NCI-H187 treated with DMSO at 0.1 percent for 48 hours (cell line): ENCODE data around the gene SLC38A1.
"Not testable (repeated sequence)": the region's sequence is repeated elsewhere in the genome, so short reads cannot be mapped to it uniquely, and the experiment has no call there.

ENCODE experiments used
- DNase-seq: peaks from one replicate; lab custom pipeline; 2025; lab: John Stamatoyannopoulos, UW

SLC38A1 gene

GRCh38 chr12:46206471-46206870 is 62.4 kb downstream of the SLC38A1 start:
- no peak for DNase-seq

- no peak for DNase-seq
Measured at GRCh38 chr12:46205294-46205693, 63.5 kb downstream of the SLC38A1 start.

- DNase-seq = no peak
Measured at GRCh38 chr12:46201284-46201789, 67.5 kb downstream of the SLC38A1 start.

- DNase-seq = no peak
Measured at GRCh38 chr12:46200551-46200950, 68.3 kb downstream of the SLC38A1 start.

GRCh38 chr12:46198913-46199312 is 69.9 kb downstream of the SLC38A1 start:
- DNase-seq = no peak

- DNase-seq = no peak
Measured at GRCh38 chr12:46197883-46198282, 71.0 kb downstream of the SLC38A1 start.

- DNase-seq = not testable (repeated sequence)
Measured at GRCh38 chr12:46190533-46190932, 78.3 kb downstream of the SLC38A1 start.

GRCh38 chr12:46188170-46188569 is 80.7 kb downstream of the SLC38A1 start:
- no peak for DNase-seq

- no peak for DNase-seq
Measured at GRCh38 chr12:46187023-46187422, 81.8 kb downstream of the SLC38A1 start.

- DNase-seq = no peak
Measured at GRCh38 chr12:46186088-46186487, 82.8 kb downstream of the SLC38A1 start.

GRCh38 chr12:46185686-46186085 is 83.2 kb downstream of the SLC38A1 start:
- DNase-seq = no peak

GRCh38 chr12:46184798-46185595 is 83.8 kb downstream of the SLC38A1 start:
- no peak for DNase-seq

GRCh38 chr12:46183112-46183511 is 85.7 kb downstream of the SLC38A1 start:
- DNase-seq = no peak

- no peak for DNase-seq
Measured at GRCh38 chr12:46181465-46181864, 87.4 kb downstream of the SLC38A1 start.

GRCh38 chr12:46179693-46180452 is 89.0 kb downstream of the SLC38A1 start:
- DNase-seq = no peak

- DNase-seq = no peak
Measured at GRCh38 chr12:46177837-46178608, 90.8 kb downstream of the SLC38A1 start.

GRCh38 chr12:46177025-46177424 is 91.8 kb downstream of the SLC38A1 start:
- DNase-seq = no peak

- no peak for DNase-seq
Measured at GRCh38 chr12:46174919-46175318, 93.9 kb downstream of the SLC38A1 start.

GRCh38 chr12:46174061-46174662 is 94.7 kb downstream of the SLC38A1 start:
- DNase-seq = no peak

GRCh38 chr12:46168426-46168825 is 100.4 kb downstream of the SLC38A1 start:
- DNase-seq = no peak

- no peak for DNase-seq
Measured at GRCh38 chr12:46167412-46167811, 101.4 kb downstream of the SLC38A1 start.

GRCh38 chr12:46165191-46165590 is 103.7 kb downstream of the SLC38A1 start:
- DNase-seq = no peak
